Naive thymus-derived CD8-positive, alpha-beta T cell (primary cell): ENCODE results near the gene SLC17A7. TPM values are rescaled to one million over a fixed set of nuclear protein-coding genes. Genes with fewer than 3 reads are reported as not detected.
"Not testable (repeated sequence)": the region's sequence is repeated elsewhere in the genome, so short reads cannot be mapped to it uniquely, and the experiment has no call there.

Experiments used
- ATAC-seq, 2 donors: fragments of 150-1000 bp; cut with Tn5 transposase in 1 of 2; sonication (Bioruptor Pico), chemical (Tn5 transposase) in 1 of 2; 1 replicate in 1 of 2; 2 replicates in 1 of 2; pipeline ENCODE4 v1.10.0; 2021; ENCODE audit warnings: mild to moderate bottlenecking in 2 of 2, moderate library complexity in 2 of 2
- POLR2A ChIA-PET: fragments of 350-600 bp; sonication (Branson Sonifier 250); formaldehyde crosslinking; loops from one replicate; lab custom pipeline; 2021; ENCODE audit warnings: antibody characterized with exemption; lab: Charles Lee
- DNase-seq, 10 donors: peaks; one replicate each; pipeline versions ENCODE4 v3.0.0 to v3.0.0-alpha.2; 2020 to 2022
- H3K27ac Mint-ChIP-seq, 10 donors: one replicate each; pipeline ENCODE4 v1.8.0; 2020 to 2022; ENCODE audit warnings: mild to moderate bottlenecking in 10 of 10, mixed read lengths in 10 of 10, moderate library complexity in 4 of 10, inconsistent platforms in 1 of 10
- H3K27me3 Mint-ChIP-seq, 5 donors: one replicate each; pipeline ENCODE4 v1.8.0; 2021 to 2022; ENCODE audit warnings: mixed read lengths in 5 of 5
- H3K36me3 Mint-ChIP-seq, 3 donors: one replicate each; pipeline ENCODE4 v1.8.0; 2020 to 2022; ENCODE audit warnings: mixed read lengths in 3 of 3, mild to moderate bottlenecking in 2 of 3, inconsistent platforms in 1 of 3
- H3K4me1 Mint-ChIP-seq, 4 donors: one replicate each; pipeline ENCODE4 v1.8.0; 2021 to 2022; ENCODE audit warnings: mixed read lengths in 4 of 4
- H3K4me3 Mint-ChIP-seq, 10 donors: one replicate each; pipeline ENCODE4 v1.8.0; 2020 to 2022; ENCODE audit warnings: mild to moderate bottlenecking in 10 of 10, mixed read lengths in 10 of 10, moderate library complexity in 6 of 10, inconsistent platforms in 1 of 10
- H3K9me3 Mint-ChIP-seq, 9 donors: one replicate each; pipeline ENCODE4 v1.8.0; 2020 to 2022; ENCODE audit warnings: mixed read lengths in 9 of 9, mild to moderate bottlenecking in 3 of 9, inconsistent platforms in 1 of 9, moderate library complexity in 1 of 9
- polyA plus RNA-seq, 3 donors: library from polyadenylated mRNA; unstranded; fragments of 300-500 nt; fragmentation: Illumina TruSeq; gene quantifications; one replicate each; pipeline ENCODE4 v1.2.3, GENCODE V29; 2021
- total RNA-seq, 8 experiments: library from RNA in 2 of 8; stranded (reverse) in 2 of 8; gene quantifications; one replicate each; pipeline ENCODE4 v1.2.3 and lab custom pipeline; 2021 to 2026

The SLC17A7 gene
- total and polyA plus RNA-seq, 5 experiments from 2014 or later, result 0.27 to 0.73 TPM; not detected in 3

DNA sequence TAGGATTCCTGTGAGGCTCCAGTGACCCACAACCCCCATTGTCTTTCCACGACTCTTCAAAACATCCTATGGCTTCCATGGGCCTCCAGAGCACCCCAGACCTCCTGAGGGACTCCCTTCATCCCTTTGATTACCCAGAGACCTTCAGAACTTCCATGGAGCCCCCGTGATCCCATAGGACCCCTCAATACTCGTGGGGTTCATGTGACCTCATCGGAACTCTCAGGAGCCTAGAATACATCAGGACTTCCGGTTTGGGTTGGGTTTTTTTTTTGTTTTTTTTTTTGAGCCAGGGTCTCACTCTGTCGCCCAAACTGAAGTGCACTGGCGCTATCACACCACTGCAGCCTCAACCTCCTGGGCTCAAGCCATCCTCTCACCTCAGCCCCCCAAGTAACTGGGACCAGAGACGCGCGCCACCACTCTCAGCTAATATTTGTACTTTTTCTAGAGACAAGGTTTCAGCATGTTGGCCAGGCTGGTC, 12.5 kb upstream of the SLC17A7 start:
- POLR2A ChIA-PET, result interaction anchor here (0.6 to 12.3 kb wide), 20 partner anchors 8 to 264 kb away, joined by 3 to 321 read pairs (median 4); partner anchors contain the start of genes CD37, FLT3LG, KASH5 and NOSIP
- DNase-seq, result no peak
- Mint-ChIP-seq H3K4me1 (peaks cover 17 to 65% (median 57%) of the 10 kb centered on the region in 4 donors), H3K27me3 (no peaks in the 10 kb centered on the region), H3K9me3 (no peaks in the 10 kb centered on the region), H3K27ac (peak overlapping the region; percentile 93 to 100 (median 100)), H3K4me3 (peak overlapping the region; percentile 95 to 100 (median 98)), H3K36me3 (peaks cover 0 to 36% (median 8%) of the 10 kb centered on the region in 3 donors)
- ATAC-seq, result peak in 1 of 2 donors; percentile 3

DNA sequence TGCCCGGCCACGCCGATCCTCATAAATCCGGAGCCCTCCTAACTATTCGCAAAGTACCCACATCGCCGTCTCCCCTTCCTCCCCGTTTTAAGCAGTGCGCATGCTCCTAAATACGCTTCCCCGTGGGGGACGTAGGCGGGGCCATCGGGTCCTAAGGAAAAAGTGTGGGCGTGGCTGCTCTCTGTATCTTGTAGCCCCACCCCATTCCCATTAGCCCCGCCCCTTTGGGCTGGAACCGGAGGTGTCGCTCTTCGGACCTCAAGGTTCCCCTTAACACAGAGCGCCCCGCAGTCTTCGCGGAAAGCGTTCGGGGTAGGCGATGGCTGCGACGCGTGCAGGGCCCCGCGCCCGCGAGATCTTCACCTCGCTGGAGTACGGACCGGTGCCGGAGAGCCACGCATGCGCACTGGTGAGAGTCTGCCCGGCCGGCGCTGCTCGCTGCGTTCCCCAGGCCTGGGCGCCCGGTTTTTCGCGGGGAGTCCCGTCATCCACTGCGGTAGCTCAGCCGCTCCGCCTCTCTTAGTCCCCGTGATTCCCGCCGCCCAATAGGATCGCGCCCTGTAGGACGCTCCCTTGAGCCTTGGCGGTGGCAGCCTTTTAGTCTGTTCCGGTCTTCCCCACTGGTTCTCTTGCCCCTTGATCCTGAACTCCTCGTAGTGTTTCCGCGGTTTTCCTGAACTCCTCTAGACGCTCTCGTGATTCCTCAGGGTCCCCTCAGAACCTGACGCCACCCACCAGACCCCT, 11.9 kb upstream of the SLC17A7 start, which contains the start of gene ALDH16A1:
Gene ALDH16A1, plus strand, starts transcription at position 213 of the 744 bp plus-strand sequence. Its CDS starts 107 bp downstream, at position 320.
- POLR2A ChIA-PET, result interaction anchor here (0.6 to 12.3 kb wide), 20 partner anchors 10 to 265 kb away, joined by 3 to 321 read pairs (median 5); partner anchors contain the start of genes CD37, FLT3LG, KASH5 and NOSIP
- peaks cover 22 to 67% (median 63%) of the 10 kb centered on the region in 4 donors for H3K4me1 Mint-ChIP-seq
- peaks cover 0 to 42% (median 8%) of the 10 kb centered on the region in 3 donors for H3K36me3 Mint-ChIP-seq

DNA sequence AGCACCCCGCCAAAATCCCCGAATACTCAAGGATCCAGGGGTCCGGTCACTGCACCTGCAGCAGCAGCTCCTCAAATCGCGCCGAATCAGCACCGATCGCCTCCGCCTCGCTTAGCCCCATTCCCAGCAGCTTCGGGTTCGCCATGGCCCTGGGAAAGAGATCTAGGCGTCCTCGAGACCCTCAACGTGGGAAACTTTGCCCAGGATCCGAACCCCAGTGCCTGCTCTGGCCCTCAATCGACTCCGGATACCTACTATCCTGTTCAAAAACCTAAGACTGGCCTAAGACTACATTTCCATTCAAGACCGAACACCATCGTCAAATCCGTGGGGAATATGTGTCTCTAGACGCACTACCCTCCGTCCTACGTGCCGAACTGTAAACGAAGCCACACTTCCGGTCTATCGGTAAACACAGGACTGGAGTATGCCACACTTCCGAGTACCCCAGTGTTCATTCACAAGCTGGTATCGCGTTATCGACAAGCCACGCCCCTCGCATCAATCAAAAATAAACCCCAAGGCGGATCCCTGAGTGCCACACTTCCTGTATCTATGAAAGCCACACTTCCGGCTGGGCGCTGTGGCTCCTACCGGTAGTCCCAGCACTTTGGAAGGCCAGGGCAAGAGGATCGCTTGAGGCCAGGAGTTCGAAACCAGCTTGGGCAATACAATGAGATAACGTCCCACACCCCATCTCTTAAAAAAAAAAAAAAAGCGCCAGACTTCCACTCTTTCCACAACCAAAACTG, 10.3 kb upstream of the SLC17A7 start, which contains the start of gene PIH1D1:
Gene PIH1D1, minus strand, starts transcription at position 385 of the 752 bp plus-strand sequence. Its CDS starts 240 bp downstream, at position 145.
- POLR2A ChIA-PET, result interaction anchor here (0.7 to 12.3 kb wide), 20 partner anchors 9 to 605 kb away, joined by 3 to 321 read pairs (median 5); partner anchors contain the start of genes FLT3LG, FTL, KASH5 and PRMT1
- no peaks in the 10 kb centered on the region for H3K9me3 Mint-ChIP-seq
- DNase-seq (peak; percentile 76 to 99 (median 94)), ATAC-seq (peak; percentile 62 to 69)
- H3K4me3 Mint-ChIP-seq, result peak within 1 kb of the TSS; percentile 95 to 100 (median 99)
- peaks cover 0 to 40% (median 7%) of the 10 kb centered on the region in 3 donors for H3K36me3 Mint-ChIP-seq
- peak within 1 kb of the TSS; percentile 93 to 100 (median 100) for H3K27ac Mint-ChIP-seq
- H3K27me3 Mint-ChIP-seq, result no peaks in the 10 kb centered on the region
- H3K4me1 Mint-ChIP-seq, result peaks cover 22 to 63% (median 61%) of the 10 kb centered on the region in 4 donors

More for the DNA sequence above, 11.9 kb upstream of the SLC17A7 start, which contains the start of gene ALDH16A1:
- H3K4me3 Mint-ChIP-seq, result peak within 1 kb of the TSS; percentile 95 to 100 (median 99)
- H3K27ac Mint-ChIP-seq, result peak within 1 kb of the TSS; percentile 93 to 100 (median 100)
- ATAC-seq (peak; percentile 84 to 87), DNase-seq (peak; percentile 95 to 99 (median 98))
- H3K9me3 Mint-ChIP-seq, result no peaks in the 10 kb centered on the region
- no peaks in the 10 kb centered on the region for H3K27me3 Mint-ChIP-seq

DNA sequence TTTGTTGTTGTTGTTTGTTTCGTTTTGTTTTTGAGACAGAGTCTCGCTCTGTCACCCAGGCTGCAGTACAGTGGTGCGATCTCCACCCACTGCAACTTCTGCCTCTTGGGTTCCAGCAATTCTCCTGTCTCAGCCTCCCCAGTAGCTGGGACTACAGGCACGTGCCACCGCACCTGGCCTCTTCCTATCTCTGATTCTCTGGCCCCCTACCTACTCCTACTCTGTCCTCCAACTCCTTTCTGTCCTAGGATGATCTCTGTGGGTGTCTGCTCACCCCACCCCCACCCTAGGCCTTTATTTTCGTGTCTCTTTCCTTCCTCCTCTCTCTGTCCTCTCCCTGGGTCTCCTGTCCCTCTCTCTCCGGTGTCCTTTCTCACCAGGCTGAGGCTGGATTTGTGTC, 9.1 kb upstream of the SLC17A7 start:
- Mint-ChIP-seq H3K36me3 (peaks cover 0 to 35% (median 0%) of the 10 kb centered on the region in 3 donors), H3K27me3 (no peaks in the 10 kb centered on the region), H3K27ac (peak overlapping the region; percentile 61 to 100 (median 84)), H3K4me3 (peak overlapping the region; percentile 95 to 100 (median 99)), H3K4me1 (peaks cover 24 to 61% (median 57%) of the 10 kb centered on the region in 4 donors), H3K9me3 (no peaks in the 10 kb centered on the region)
- ATAC-seq (no peak), DNase-seq (no peak)
- POLR2A ChIA-PET, result interaction anchor here (0.6 to 12.3 kb wide), 5 partner anchors 18 to 119 kb away, joined by 3 to 321 read pairs (median 5); partner anchors contain the start of gene FLT3LG

DNA sequence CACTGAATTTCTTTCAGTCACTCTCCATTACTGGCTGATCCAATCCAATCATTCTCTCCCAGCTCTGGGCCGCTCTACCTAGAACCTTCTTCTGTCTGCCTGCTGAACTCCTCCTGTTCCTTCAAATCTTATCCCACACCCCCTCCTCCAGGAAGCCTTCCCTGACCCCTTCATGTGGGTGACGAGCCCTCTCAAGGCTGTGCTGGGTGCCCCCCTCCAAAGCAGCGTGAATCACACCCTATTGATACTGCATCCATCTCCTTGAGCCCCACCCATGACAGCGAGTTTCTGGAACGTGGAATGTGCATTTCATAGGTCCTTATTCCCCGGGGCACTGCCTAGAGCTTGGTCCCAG, 7.1 kb upstream of the SLC17A7 start:
- no peak for DNase-seq
- Mint-ChIP-seq H3K4me1 (peaks cover 27 to 63% (median 56%) of the 10 kb centered on the region in 4 donors), H3K9me3 (no peaks in the 10 kb centered on the region), H3K27me3 (peaks cover 0 to 2% (median 0%) of the 10 kb centered on the region in 5 donors), H3K4me3 (peak overlapping the region in 6 of 10 donors; percentile 18 to 81 (median 49)), H3K27ac (peak overlapping the region in 7 of 10 donors; percentile 56 to 89 (median 67)), H3K36me3 (peaks cover 0 to 33% (median 0%) of the 10 kb centered on the region in 3 donors)
- POLR2A ChIA-PET, result interaction anchor here (0.9 to 12.3 kb wide), 2 partner anchors 20 to 64 kb away, joined by 3 to 321 read pairs; partner anchors contain the start of gene FLT3LG
- ATAC-seq, result no peak

DNA sequence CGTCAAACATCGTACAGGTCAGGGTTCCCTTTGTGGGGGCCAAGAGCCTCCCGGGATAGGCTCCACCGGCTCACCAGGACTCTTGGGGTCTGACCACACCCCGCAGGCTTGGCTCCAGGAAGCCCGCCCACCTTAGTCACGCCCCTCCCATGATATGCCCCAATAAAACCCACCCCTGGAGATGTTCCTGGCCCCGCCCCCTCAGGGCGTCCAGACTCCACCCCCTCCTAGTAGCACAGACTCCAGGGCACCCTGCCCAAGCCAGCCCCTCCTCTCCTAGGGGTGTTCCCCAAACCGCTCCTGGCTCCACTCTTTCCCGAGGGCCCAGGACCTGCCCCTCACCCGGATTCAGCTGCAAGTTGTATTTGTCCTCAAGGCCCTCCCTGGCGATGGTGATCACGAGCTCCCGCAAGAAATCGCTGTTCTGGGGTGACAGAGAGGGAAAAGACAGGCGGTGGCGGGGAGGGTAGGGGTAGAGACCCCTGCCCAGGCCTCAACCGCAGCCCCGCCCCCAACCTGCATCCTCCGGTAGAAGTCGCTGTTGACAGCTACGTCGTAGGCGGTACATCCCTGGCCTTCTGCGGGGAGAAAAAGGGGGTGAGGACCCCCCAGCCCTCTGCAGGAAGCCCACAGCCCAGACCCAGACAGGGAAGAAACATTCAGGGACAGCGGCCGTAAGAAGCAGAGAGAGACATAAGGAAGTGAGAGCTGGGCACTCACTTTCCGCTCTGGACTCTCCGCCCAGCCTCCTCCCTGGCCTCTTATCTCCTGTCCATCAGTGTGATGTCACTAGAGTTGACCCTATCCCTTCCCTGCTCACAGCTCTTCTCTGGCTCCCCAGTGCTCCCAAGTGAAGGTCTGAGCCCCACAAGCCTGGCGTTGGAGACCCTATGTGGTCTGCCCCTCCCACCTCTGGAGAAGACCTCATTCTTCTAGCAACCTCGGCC, 6.4 kb upstream of the SLC17A7 start:
- no peak for DNase-seq
- Mint-ChIP-seq H3K27me3 (peaks cover 0 to 5% (median 0%) of the 10 kb centered on the region in 5 donors), H3K4me1 (peaks cover 25 to 63% (median 54%) of the 10 kb centered on the region in 4 donors), H3K27ac (peak overlapping the region in 8 of 10 donors; percentile 31 to 89 (median 64)), H3K9me3 (no peaks in the 10 kb centered on the region), H3K36me3 (peaks cover 0 to 33% (median 0%) of the 10 kb centered on the region in 3 donors), H3K4me3 (peak overlapping the region in 1 of 10 donors; percentile 6)
- POLR2A ChIA-PET, result interaction anchor here (0.6 to 12.3 kb wide), 5 partner anchors 21 to 559 kb away, joined by 3 to 321 read pairs (median 4); partner anchors contain the start of genes FLT3LG and RPL13A
- no peak for ATAC-seq

DNA sequence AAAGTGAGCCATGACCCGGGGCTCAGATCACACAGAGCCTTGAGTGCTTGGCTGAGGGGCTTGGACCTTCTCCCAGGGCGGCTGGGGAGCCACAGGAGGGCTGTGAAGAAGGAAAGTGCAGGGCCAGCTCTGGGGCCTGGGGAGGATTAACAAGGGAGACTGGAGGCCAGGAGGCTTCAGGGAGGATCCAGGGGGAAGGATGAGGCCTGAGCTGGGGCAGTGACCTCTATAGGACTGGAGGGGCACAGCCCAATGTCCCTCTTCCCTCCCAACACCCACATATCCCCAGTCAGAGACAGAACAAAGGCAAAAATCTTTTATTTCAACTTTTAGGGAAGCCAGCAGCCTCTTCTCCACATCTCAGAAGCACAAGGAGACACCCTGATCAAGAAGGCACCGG, 4.7 kb upstream of the SLC17A7 start:
- ATAC-seq, result no peak
- Mint-ChIP-seq H3K36me3 (peaks cover 0 to 31% (median 0%) of the 10 kb centered on the region in 3 donors), H3K4me3 (peak overlapping the region in 1 of 10 donors; percentile 70), H3K9me3 (no peaks in the 10 kb centered on the region), H3K27me3 (peaks cover 8 to 19% (median 13%) of the 10 kb centered on the region in 5 donors), H3K27ac (peak overlapping the region in 3 of 10 donors; percentile 39 to 82 (median 40)), H3K4me1 (peaks cover 29 to 63% (median 52%) of the 10 kb centered on the region in 4 donors)
- DNase-seq, result no peak
- POLR2A ChIA-PET, result interaction anchor here (0.7 to 2.3 kb wide), 7 partner anchors 8 to 220 kb away, joined by 3 to 13 read pairs (median 3); partner anchors contain the start of gene RPL13A

DNA sequence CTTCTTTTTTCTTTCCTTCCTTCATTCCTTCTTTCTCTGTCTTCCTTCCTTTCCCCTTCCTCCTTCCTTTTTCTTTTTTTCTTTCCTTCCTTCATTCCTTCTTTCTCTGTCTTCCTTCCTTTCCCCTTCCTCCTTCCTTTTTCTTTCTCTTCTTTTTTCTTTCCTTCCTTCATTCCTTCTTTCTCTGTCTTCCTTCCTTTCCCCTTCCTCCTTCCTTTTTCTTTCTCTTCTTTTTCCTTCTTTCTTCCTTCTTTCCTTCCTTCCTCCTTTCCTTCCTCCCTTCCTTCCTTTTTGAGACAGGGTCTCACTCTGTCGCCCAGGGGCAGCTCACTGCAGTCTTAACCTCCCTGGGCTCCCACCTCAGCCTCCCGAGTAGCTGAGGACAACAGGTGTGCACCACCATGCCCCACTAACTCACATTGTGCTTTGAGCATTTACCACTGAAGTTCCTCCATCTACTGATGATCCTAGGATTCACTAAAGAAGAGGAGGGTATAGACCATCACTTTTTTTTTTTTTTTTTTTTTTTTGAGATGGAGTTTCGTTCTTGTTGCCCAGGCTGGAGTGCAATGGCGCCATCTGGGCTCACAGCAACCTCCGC, 2.9 kb upstream of the SLC17A7 start:
- H3K36me3 Mint-ChIP-seq, result peaks cover 0 to 25% (median 5%) of the 10 kb centered on the region in 3 donors

DNA sequence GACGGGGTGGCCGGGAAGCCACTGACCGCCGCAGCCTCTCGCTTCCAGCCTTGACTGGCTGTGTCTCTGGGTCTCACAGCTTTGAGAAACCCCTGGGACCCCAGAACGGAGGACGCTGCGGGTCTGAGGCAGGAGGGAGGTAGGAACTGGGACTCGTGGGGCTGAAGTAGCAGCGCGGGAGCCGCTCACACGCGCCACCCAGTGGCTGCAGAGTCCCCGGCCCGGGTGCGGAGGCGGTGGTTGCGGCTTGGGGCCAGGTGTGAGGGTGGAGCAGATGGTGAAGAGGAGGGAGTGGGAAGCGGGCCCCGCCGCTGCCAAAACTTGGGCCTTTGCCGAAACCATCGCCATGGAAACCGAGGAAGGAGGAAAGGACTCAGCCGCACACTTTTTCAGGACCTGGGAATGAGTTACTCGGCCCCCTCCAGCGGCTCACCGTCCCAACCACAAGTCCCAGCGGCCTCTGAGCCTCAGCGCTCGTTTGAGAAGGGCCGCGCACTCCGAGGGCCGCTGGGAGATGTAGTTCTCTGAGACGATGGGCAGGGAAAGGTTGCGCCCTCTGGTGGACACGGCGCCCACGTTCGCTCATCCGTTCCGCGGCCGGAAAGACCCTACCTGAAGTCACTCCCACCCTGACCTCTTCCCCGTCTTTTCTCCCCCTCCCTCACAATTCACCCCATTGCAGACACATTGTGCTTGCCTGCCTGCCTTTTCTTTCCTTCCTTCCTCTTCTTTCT, 2.2 kb upstream of the SLC17A7 start:
- DNase-seq, result peak; percentile 85 to 98 (median 92)
- POLR2A ChIA-PET, result interaction anchor here (0.6 to 2.3 kb wide), 13 partner anchors 8 to 124 kb away, joined by 3 to 13 read pairs (median 4); partner anchors contain the start of genes ALDH16A1 and PIH1D1
- Mint-ChIP-seq H3K4me1 (peaks cover 27 to 52% (median 44%) of the 10 kb centered on the region in 4 donors), H3K9me3 (no peaks in the 10 kb centered on the region), H3K4me3 (peak overlapping the region; percentile 77 to 90 (median 84)), H3K27me3 (peaks cover 30 to 44% (median 37%) of the 10 kb centered on the region in 5 donors), H3K27ac (peak overlapping the region; percentile 8 to 96 (median 91)), H3K36me3 (peaks cover 0 to 19% (median 5%) of the 10 kb centered on the region in 3 donors)
- ATAC-seq, result peak; percentile 90 to 92

More for the DNA sequence above, 2.9 kb upstream of the SLC17A7 start:
- Mint-ChIP-seq H3K27me3 (peaks cover 23 to 37% (median 31%) of the 10 kb centered on the region in 5 donors), H3K4me1 (peaks cover 28 to 56% (median 46%) of the 10 kb centered on the region in 4 donors), H3K27ac (peak overlapping the region in 7 of 10 donors; percentile 78 to 93 (median 90)), H3K4me3 (peak overlapping the region; percentile 77 to 90 (median 84))
- not testable (repeated sequence) for H3K9me3 Mint-ChIP-seq, DNase-seq, ATAC-seq
- POLR2A ChIA-PET, result interaction anchor here (0.6 to 2.3 kb wide), 5 partner anchors 26 to 123 kb away, joined by 3 to 13 read pairs (median 3); partner anchors contain the start of gene RPL13A
